ENCODE results near the gene PPP1R16B.

PPP1R16B gene

DNA sequence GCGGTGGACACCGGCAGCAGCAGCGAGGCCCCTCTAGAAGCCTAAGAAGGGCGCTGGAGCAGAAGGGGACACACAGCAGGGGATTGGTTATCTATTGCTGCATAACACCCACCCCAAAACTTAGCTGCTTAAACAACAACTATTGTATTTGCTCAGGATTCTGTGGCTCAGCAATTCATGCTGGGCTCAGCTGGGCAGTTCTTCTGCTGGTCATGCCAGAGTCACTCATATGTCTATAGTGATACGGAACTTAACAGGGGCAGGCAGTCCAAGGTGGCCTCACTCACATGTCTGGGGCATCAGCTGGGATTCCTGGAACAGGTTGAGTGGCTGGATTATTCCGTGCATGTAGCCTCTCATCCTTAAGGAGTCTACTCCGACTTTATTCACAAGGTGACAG, 17.6 kb upstream of the PPP1R16B start:
- H3K4me2 ChIP-seq (ENCODE audit: low read length), result no peak overlapping the region
- no peaks in the 10 kb centered on the region for H3K79me2 ChIP-seq (ENCODE audit: insufficient read depth, low read length)

DNA sequence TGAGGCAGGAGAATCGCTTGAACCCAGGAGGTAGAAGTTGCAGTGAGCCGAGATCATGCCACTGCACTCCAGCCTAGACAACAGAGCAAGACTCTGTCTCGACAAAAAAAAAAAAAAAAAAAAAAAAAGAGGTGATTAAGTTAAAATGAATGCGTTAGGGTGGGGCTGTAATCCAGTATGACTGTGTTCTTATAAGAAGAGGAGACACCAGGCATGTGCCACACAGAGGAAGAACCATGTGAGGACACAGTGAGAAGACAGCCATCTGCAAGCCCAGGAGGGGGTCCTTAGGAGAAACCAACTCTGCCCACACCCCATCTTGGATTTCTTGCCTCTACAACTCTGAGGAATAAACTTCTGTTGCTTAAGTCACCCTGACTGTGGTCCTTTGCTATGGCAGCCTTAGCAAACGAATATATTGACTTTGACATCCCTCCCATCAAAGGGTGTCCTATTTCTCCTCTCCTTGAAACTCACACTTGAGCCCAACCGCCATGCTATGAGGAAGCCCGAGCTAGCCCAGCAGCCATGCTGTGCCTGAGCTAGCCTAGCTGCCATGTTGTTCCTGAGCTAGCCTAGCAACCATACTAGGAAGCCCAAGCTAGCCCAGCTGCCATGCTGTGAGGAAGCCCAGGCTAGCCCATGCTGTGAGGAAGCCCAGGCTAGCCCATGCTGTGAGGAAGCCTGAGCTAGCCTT, 15.8 kb upstream of the PPP1R16B start:
- no peak overlapping the region for H3K4me2 ChIP-seq (ENCODE audit: low read length)

More for the DNA sequence above, 17.6 kb upstream of the PPP1R16B start:
- H3K36me3 ChIP-seq (ENCODE audit: insufficient read depth, low read length), result no peaks in the 10 kb centered on the region
- no peak overlapping the region for H3K9ac ChIP-seq (ENCODE audit: low read length)
- H2AFZ ChIP-seq (ENCODE audit: low read length), result no peak overlapping the region
- no peaks in the 10 kb centered on the region for H3F3A ChIP-seq (ENCODE audit: insufficient read depth, low read length)
- no peak overlapping the region for H3K27ac ChIP-seq (ENCODE audit: low read depth, low read length, poor library complexity, severe bottlenecking)
- no peaks in the 10 kb centered on the region for H3K9me3 ChIP-seq (ENCODE audit: low read length)
- H3K4me1 ChIP-seq (ENCODE audit: insufficient read depth, low read length, severe bottlenecking), result no peaks in the 10 kb centered on the region
- H4K20me1 ChIP-seq (ENCODE audit: insufficient read depth, low read length), result no peaks in the 10 kb centered on the region
- no peak for TF ChIP-seq EZH2 (IDR thresholded peaks at IDR 0.05; ENCODE audit: borderline replicate concordance, low read length)
- H3K4me3 ChIP-seq (ENCODE audit: low read depth, low read length, poor library complexity, severe bottlenecking), result no peak overlapping the region
- H3K9me2 ChIP-seq (ENCODE audit: low read depth, low read length), result no peaks in the 10 kb centered on the region
- no peaks in the 10 kb centered on the region for H3K27me3 ChIP-seq (ENCODE audit: insufficient read depth, low read length)

DNA sequence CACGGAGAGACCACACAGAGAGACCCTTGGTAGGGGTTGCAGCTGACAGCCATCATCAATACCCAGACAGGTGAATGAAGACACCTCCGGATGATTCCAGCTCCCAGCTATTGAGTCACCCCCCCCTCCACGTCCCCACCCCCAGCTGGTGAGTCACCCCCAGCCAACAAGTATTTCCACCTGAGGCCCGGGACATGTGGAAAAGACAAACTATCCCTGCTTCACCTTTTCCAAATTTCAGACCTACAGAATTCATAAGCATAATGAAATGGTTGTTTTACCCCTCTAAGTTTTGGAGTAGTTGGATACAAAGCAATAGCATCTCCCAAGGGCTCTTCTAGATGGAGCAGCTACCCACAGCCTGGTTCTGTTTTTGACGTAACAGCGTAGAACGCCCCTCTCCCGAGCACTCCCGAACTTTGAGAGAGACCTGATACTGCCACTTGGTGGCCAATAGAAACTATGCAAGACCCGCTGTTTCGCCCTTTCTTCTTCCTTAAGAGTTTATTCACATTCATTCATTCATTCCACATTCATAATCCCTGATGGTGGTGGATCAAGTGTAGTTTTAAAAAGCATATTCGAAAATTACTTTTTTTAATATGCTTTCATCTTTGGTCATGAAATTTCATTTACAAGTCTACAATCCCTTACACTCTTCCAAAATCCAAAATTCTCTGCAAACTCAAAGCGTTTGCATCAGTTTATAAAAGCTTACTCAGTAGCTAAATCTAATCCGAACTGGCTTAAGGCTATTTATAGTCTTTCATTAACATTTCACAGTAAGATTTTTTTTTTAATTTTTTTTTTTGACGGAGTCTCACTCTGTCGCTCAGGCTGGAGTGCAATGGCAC, 15.1 kb upstream of the PPP1R16B start:
- no peak overlapping the region for H2AFZ ChIP-seq (ENCODE audit: low read length)
- no peak overlapping the region for H3K9ac ChIP-seq (ENCODE audit: low read length)
- H3K9me2 ChIP-seq (ENCODE audit: low read depth, low read length), result no peaks in the 10 kb centered on the region
- no peaks in the 10 kb centered on the region for H3K27me3 ChIP-seq (ENCODE audit: insufficient read depth, low read length)
- no peak overlapping the region for H3K4me3 ChIP-seq (ENCODE audit: low read depth, low read length, poor library complexity, severe bottlenecking)
- TF ChIP-seq EZH2 (IDR thresholded peaks at IDR 0.05; ENCODE audit: borderline replicate concordance, low read length), result no peak
- TF ChIP-seq, protein P1, sequence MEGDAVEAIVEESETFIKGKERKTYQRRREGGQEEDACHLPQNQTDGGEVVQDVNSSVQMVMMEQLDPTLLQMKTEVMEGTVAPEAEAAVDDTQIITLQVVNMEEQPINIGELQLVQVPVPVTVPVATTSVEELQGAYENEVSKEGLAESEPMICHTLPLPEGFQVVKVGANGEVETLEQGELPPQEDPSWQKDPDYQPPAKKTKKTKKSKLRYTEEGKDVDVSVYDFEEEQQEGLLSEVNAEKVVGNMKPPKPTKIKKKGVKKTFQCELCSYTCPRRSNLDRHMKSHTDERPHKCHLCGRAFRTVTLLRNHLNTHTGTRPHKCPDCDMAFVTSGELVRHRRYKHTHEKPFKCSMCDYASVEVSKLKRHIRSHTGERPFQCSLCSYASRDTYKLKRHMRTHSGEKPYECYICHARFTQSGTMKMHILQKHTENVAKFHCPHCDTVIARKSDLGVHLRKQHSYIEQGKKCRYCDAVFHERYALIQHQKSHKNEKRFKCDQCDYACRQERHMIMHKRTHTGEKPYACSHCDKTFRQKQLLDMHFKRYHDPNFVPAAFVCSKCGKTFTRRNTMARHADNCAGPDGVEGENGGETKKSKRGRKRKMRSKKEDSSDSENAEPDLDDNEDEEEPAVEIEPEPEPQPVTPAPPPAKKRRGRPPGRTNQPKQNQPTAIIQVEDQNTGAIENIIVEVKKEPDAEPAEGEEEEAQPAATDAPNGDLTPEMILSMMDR (IDR thresholded peaks at IDR 0.05; ENCODE audit: low read length), result peak; percentile 79
- no peak overlapping the region for H3K4me2 ChIP-seq (ENCODE audit: low read length)
- no peaks in the 10 kb centered on the region for H4K20me1 ChIP-seq (ENCODE audit: insufficient read depth, low read length)
- H3K36me3 ChIP-seq (ENCODE audit: insufficient read depth, low read length), result no peaks in the 10 kb centered on the region
- no peak overlapping the region for H3K27ac ChIP-seq (ENCODE audit: low read depth, low read length, poor library complexity, severe bottlenecking)
- no peaks in the 10 kb centered on the region for H3K9me3 ChIP-seq (ENCODE audit: low read length)
- H3F3A ChIP-seq (ENCODE audit: insufficient read depth, low read length), result no peaks in the 10 kb centered on the region
- no peaks in the 10 kb centered on the region for H3K4me1 ChIP-seq (ENCODE audit: insufficient read depth, low read length, severe bottlenecking)
- H3K79me2 ChIP-seq (ENCODE audit: insufficient read depth, low read length), result no peaks in the 10 kb centered on the region

More for the DNA sequence above, 15.8 kb upstream of the PPP1R16B start:
- no peaks in the 10 kb centered on the region for H3F3A ChIP-seq (ENCODE audit: insufficient read depth, low read length)
- H3K36me3 ChIP-seq (ENCODE audit: insufficient read depth, low read length), result no peaks in the 10 kb centered on the region
- H3K27me3 ChIP-seq (ENCODE audit: insufficient read depth, low read length), result no peaks in the 10 kb centered on the region
- no peak overlapping the region for H3K27ac ChIP-seq (ENCODE audit: low read depth, low read length, poor library complexity, severe bottlenecking)
- no peak for TF ChIP-seq EZH2 (IDR thresholded peaks at IDR 0.05; ENCODE audit: borderline replicate concordance, low read length)
- TF ChIP-seq, protein P1 (IDR thresholded peaks at IDR 0.05; ENCODE audit: low read length), result no peak
- no peaks in the 10 kb centered on the region for H3K9me2 ChIP-seq (ENCODE audit: low read depth, low read length)
- no peak overlapping the region for H3K4me3 ChIP-seq (ENCODE audit: low read depth, low read length, poor library complexity, severe bottlenecking)
- H4K20me1 ChIP-seq (ENCODE audit: insufficient read depth, low read length), result no peaks in the 10 kb centered on the region
- no peak overlapping the region for H2AFZ ChIP-seq (ENCODE audit: low read length)
- H3K79me2 ChIP-seq (ENCODE audit: insufficient read depth, low read length), result no peaks in the 10 kb centered on the region
- no peaks in the 10 kb centered on the region for H3K9me3 ChIP-seq (ENCODE audit: low read length)
- H3K4me1 ChIP-seq (ENCODE audit: insufficient read depth, low read length, severe bottlenecking), result no peaks in the 10 kb centered on the region
- no peak overlapping the region for H3K9ac ChIP-seq (ENCODE audit: low read length)

Data from OCI-LY1 (cell line).